SW480 (cell line): Measurements from ENCODE around the gene INHBC.
"Not testable (repeated sequence)": the region's sequence is repeated elsewhere in the genome, so short reads cannot be mapped to it uniquely, and the experiment has no call there.

Source experiments
- DNase-seq: peaks from one replicate; pipeline ENCODE4 v3.0.0-alpha.2; 2016; ENCODE audit warnings: low spot score

Gene INHBC

DNA sequence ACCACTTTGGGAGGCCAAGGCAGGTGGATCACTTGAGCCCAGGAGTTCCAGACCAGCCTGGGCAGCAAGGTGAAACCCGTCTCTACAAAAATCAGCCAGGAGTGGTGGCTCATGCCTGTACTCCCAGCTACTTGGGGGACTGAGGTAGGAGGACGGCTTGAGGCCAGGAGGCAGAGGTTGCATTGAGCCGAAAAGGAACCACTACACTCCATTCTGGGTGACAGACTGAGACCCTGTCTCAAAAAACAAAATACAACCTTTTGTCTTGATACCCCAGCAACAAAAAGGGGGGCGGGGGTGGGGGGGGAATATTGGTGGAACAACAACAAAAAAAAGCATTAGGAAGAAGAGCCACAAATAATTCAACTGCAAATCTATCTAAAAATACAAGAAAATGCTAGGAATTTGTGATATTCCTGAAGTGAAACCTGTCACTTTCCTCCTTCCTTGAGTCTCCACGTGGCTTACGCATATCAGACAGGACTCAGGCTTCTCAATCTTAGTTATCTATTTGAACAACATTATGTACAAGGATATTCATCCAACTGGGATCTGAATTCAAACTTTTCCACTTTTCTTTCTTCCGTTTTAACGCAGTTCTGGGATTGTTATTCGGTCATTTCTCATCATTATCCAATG, 5.0 kb upstream of the INHBC start:
- peak; percentile 23 for DNase-seq

DNA sequence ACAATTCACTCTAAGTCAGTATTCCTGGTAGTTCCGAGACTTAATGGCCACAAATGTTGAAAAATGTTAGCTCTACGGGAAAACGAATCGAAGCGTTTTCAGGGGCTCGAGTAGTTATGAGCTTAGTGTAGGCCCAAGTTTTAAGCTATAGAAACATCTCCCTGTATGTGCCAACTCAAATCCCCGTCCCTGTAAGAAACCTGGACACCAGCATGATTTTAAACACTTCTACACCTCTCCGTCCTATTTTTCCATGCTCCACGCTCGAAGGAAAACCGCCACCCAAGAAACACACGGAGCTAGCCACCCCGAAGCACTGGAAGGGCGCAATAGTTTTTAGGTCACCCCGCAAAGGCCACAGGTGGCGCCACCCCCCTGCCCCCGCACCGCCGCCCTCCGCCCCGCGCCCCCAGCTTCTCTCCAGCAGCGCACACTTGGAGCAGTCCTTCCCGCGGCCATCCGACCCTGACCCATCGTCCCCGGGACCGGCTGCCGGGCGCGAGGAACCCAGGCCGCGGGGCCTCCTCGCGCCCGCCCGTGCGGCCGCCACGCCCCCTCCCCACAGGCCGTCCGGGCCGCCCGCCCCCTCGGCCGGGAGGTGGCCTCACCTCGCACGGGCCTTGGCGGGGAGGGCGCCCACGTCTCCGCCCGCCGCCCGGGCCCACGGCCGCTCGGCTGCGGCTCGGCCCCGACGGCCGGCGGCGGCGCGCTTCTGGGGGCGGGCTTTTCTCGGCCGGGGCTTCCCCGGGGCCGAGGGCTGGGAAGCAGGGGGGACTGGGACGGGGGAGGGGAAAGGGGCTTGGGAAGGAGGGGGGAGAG, 4.3 kb upstream of the INHBC start:
- peak; percentile 46 for DNase-seq

DNA sequence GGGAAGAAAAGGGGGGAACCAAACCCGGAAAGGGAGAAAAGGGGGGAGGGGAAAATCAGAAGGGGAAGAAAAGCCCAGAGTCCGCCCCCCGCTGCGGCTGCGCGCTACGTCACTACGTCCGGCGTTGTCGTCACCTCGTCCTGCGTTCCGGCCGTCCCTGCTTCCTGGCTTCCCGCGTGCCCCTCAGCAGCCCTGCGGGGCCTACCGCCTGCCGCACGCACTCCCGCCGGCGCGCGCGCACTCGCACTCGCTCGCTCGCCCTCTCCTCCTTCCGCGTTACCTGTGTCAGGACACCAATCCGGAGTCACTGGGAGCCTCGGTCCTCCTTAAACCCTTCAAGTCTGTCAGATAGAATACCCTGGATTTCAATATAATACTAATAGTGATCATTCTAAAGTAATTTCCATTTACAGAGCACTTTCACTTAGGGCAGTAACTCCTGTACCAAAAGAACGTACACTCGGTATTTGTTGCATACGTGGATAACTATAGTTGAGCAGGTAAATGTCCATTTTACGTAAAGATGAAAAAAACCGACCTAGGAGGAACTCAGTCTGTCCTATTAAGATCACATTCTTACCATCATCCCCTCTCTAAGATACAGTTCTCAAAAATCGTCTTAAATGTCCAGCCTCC, 3.5 kb upstream of the INHBC start, which contains the start of gene R3HDM2:
TSS of gene R3HDM2 (minus strand) at position 113 of the 636 bp plus-strand sequence. CDS start 120,615 bp downstream, outside the sequence.
- DNase-seq: peak; percentile 97

DNA sequence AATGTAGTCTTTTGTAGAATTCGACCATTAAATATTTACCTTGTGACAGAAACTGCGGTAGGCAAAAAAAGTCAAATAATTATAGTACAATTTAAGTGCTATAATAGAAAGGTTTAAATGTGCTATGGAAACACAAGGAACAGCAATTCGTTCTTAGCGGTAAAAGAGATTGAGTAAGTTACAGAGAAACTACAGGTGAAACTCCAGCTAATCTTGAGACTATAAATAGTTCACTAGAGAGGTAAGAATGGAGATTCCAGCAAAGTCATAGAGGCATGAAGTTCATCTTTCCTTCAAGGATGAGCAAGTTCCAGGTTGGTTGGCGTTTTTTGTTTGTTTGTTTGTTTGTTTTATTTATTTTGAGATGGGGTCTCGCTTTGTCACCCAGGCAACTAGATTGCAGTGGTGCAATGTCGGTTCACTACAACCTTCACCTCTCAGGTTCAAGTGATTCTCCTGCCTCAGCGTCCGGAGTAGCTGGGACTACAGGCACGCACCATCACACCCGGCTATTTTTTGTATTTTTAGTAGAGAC, 2.9 kb upstream of the INHBC start:
- no peak for DNase-seq

DNA sequence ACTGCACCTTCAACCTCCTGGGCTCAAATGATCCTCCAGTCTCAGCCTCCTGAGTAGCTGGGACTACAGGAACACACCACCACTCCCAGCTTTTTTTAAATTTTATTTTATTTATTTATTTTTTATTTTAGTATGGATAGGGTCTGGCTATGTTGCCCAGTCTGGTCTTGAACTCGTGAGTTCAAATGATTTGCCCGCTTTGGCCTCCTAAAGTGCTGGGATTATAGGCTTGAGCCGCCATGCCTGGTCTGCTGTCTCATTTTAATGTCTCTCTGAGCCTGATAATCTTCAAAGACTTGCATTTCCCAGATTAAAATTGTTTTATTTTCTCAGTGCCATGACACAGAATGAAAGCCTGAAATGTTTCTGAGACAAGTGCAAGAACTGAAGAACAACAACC, 1.2 kb upstream of the INHBC start:
- no peak for DNase-seq

DNA sequence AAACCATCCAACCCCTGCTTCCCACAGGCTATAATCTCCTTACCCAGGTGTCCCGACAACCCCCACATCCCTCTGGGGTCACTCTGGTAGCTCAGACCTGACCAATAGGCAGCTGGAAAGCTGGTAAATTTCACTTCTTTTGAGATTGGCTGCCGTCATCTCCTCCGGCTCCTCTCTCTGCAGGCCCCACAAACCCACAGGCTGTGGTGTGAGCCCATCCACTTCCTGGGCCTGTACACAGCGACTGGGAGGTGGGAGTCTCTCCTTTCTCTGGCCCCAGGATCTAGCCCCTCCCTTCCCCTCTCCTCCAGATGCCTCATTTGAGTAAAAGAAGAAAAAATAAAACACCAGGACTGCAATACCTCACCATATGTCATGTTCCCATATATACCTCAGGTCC, 709 bp downstream of the INHBC start:
- DNase-seq: no peak

DNA sequence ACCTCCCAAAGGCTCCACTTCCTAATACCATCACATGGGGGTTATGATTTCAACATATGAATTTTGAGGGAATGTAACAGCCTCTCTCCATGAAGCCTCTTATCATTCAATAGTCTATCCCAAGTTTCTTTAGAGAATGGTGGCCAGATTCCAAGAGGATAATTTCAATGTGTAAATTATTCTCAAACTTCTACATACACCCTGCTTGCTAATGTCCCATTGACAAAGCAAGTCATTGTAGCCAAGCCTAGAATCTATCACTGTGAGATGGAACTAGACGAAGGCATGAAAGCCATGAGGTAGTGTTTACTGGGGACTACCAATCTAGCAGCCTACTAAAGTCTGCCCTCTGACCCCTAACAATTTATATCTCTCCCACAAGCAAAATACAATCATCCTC, 3.8 kb downstream of the INHBC start:
- DNase-seq: no peak

DNA sequence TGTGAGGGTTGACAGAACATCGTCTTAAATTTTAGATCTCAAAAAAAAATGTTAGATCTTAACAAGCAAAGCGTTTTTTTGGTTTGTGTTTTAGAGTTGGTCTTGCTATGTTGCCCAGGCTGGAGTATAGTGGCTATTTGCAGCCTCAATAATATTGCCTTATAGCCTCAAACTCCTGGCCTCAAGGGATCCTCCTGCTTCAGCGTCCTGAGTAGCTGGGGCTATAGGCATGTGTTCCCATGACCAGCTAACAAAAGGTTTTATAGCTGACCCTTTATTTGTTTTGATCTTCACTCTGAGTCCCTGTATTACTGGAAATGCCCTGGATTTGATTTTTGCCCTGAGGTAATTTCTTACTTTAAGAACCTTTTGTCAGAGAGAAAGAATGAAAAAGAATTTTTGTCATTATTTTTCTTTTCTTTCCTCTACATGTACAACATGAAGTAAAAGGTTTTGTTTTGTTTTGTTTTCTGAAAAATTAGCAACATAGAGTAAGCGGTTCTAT, 5.2 kb downstream of the INHBC start:
- DNase-seq: no peak

DNA sequence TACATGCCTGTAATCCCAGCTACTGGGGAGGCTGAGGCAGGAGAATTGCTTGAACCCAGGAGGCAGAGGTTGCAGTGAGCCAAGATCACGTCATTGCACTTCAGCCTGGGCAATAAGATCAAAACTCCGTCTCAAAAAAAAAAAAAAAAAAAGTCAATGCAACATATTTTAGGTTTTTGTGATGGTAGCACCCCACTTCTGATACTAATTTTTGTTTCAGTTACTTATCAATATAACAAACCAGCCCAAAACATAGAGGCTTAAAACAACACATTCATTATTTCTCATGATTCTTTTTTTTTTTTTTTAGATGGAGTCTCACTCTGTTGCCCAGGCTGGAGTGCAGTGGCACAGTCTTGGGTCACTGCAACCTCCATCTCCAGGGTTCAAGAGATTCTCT, 6.8 kb downstream of the INHBC start:
- DNase-seq: not testable (repeated sequence)

DNA sequence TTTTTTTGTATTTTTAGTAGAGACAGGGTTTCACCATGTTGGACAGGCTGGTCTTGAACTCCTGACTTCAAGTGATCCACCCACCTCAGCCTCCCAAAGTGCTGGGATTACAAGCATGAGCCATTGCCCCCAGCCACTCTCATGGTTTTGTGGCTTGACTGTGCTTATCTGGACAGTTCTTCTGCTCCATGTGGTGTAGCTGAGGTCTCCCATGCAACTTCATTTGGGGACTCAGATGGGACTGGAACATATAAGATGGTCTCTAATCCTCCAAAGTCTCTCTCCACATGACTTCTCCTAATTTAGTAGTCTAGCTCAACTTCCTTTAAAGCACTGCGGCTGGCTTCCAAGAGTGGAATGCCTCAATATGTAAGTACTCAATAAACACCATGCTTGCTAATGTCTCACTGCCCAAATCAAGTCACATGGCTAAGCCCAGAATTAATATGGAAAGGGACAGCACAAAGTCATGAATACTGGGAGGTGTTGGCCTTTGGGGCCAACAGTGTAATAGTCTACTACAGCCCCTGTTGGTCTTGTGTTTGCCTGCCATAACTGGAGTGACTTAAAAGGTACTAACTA, 7.4 kb downstream of the INHBC start:
- no peak for DNase-seq

DNA sequence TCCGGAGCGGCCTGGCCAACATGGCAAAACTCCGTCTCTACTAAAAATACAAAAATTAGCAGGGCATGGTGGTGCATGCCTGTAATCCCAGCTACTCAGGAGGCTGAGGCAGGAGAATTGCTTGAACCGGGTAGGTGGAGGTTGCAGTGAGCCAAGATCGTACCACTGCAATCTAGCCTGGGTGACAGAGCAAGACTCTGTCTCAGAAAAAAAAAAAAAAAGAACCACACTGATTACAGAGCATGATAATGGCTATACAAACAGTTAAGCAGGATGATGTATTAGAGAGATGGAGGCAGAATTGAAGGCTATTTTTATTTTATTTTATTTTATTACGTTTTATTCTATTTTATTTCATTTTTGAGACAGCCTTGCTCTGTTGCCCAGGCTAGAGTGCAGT, 9.8 kb downstream of the INHBC start:
- not testable (repeated sequence) for DNase-seq

DNA sequence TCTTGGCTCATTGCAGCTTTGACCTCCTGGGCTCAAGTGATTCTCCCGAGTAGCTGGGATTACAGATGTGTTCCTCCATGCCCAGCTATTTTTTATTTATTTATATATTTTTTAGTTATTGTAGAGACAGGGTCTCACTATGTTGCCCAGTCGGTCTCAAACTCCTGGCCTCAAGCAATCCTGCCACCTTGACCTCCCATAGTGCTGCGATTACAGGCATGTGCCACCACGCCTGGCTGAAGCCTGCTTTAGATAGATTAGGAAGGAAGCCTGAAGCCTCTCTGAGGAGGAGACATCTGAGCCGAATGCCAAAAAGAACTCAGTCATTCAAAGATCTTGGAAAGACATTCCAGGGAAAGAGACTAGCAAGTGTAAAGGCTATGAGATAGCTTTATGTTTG, 10.2 kb downstream of the INHBC start:
- no peak for DNase-seq

DNA sequence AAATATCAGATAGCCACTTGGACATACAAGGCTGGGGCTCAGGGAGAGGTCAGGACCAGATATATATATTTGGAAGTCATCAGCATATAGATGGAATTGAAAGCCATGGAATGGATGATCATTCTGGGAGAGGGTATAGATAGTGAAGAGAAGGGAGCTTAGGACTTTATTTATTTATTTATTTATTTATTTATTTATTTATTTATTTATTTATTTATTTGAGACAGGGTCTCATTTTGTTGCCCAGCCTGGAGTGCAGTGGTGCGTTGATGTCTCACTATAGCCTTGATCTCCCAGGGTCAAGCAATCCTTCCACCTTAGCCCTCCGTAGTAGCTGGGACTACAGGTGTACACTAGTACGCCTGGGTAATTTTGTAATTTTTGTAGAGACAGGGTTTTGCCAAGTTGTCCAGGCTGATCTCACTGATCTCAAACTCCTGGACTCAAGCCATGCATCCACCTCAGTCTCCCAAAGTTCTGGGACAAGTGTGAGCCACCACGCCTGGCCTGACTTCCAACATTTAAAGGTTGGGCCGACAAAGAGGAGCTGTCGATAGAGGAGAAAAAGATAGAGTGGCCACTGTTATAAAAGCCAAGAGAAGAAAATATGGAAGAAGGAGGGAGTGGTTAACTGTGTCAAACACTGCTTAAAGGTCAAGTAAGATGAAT, 11.8 kb downstream of the INHBC start:
- DNase-seq: no peak

DNA sequence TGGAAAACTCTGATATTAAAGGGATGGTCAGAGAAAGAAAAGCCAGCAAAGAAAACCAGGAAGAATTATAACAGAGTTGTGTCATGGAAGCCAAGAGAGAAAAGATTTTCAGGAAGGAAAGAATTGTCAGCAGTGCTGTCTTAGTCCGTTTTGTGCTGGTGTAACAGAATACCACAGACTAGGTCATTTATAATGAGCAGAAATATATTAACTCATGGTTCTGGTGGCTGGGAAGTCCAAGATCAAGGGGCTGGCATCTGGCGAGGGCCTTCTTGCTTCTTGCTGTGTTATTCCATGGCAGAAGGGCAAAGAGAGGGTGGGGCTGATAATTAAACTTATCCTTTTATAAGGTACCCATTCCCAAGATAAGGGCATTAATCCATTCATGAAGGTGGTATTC, 14.1 kb downstream of the INHBC start:
- no peak for DNase-seq

DNA sequence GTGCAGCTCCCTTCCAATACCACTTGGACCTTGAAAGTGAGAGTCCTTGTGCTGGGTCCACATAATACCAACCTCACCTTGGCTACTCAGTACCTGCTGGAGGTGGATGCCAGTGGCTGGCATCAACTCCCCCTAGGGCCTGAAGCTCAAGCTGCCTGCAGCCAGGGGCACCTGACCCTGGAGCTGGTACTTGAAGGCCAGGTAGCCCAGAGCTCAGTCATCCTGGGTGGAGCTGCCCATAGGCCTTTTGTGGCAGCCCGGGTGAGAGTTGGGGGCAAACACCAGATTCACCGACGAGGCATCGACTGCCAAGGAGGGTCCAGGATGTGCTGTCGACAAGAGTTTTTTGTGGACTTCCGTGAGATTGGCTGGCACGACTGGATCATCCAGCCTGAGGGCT, 14.8 kb downstream of the INHBC start:
- DNase-seq: no peak

DNA sequence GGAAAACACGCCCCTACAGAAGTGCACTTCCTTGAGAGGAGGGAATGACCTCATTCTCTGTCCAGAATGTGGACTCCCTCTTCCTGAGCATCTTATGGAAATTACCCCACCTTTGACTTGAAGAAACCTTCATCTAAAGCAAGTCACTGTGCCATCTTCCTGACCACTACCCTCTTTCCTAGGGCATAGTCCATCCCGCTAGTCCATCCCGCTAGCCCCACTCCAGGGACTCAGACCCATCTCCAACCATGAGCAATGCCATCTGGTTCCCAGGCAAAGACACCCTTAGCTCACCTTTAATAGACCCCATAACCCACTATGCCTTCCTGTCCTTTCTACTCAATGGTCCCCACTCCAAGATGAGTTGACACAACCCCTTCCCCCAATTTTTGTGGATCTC, 15.5 kb downstream of the INHBC start:
- no peak for DNase-seq

DNA sequence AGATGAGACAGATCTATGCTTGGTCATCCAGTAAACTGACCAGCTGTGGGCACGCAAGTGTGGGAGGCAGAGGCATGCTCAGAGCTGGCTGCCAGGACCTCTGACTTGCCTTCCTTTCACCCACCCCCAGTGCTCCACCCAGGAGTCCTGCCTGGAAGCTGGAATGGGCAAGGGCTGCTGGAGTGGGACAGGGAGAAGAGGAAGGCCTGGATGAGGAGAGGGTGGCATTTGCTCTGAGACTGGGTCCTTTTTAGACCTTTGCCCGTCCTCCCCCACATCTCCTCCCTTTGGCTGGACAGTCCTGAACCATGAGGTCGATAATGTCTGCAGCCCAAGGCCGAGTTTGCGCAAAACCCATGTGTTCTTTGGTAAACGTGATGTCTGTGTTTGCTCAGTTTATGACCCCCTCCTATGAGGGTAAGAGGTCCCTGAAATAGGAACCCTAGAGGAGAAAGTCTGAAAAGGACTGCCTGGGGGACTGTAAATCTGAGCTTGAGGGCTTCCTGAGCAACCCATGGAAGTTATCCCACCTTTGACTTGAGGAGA, 16.7 kb downstream of the INHBC start:
- DNase-seq: no peak

DNA sequence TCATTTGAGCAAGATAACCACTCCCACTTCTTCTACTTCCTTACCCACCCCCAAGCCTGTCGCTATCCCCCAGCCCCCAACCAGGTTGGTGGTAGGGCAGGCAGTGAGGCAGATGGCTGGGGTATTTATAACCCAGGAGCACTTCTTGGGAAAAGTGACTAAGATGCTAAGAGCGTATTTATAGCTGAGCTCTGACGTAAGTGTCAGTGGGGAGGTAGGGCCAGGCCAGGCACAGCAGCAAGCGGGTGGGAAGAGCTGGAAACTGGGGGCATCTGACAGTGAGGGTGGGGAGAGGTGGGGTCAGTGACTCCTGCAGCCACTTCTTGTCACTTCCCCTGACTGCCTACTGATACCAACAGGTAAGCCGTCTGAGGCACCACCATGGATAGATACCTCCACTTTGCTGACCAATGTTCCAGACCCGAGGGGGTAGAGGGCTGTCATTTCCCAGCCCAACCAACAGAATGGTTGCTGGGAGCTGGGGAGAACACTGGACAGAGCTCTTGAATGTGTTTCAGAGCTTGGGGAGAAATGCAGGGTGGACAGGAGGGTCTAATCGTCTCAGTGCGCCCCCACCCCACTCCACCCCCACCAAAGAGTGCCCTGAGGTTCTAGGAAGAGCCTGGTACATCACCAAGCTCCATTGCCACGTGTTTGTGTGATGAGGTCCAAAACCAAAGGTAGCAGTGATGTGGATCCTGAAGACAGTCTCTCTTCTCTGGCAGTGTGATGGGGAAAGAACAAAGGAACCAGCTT, 17.8 kb downstream of the INHBC start:
- DNase-seq: no peak

DNA sequence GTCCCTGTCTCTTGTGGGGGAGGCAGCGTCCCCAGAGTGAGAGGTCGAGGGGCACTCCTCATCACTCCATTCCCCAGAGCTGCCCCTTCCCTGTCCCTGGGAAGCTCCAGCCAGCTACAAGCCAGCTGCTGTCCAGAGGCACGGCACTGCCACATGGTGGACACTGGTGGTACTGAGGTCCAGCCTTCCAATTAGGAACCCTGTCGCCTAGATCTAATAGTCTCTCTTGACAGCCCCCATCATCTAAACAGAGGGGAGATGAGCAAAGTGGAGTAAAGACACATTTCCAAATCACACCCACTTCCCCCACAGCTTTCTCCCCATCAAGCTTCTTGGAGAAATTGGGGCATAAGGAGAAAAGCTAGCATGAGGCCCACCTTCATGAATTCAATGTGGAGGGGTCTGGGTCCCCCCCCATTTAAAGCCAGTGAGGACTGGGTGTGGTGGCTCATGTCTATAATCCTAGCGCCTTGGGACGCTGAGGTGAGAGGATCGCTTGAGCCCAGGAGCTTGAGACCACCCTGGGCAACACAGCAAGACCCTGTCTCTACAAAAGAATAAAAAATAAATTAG, 18.4 kb downstream of the INHBC start:
- peak; percentile 70 for DNase-seq

DNA sequence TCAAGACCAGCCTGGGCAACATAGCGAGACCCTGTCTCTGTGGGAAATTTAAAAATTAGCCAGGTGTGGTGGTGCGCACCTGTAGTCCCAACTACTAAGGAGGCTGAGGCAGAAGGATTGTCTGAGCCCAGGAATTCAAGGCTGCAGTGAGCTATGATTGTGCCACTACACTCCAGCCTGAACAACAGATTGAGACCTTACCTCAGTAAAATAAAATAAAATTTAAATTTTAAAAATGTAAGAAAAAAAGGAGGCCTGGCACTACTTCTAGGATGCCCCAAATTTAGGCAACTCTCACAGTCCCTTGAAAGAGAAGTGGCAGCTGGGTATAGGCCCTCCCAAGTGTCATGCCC, 19.6 kb downstream of the INHBC start:
- DNase-seq: no peak
